Ecto neural progenitor cell (in vitro differentiated cells): ENCODE measurements around the gene SYTL3.

Experiments used
- DNase-seq: peaks from one replicate; pipeline ENCODE4 v3.0.0-alpha.2; 2018; ENCODE audit warnings: low spot score

The SYTL3 gene

GRCh38 chr6:158762787-158763433 lies 113.1 kb downstream of the SYTL3 start:
- DNase-seq: no peak

- DNase-seq: no peak
Observed at GRCh38 chr6:158763434-158764182, 113.8 kb downstream of the SYTL3 start.

- no peak for DNase-seq
Observed at GRCh38 chr6:158764183-158764849, 114.5 kb downstream of the SYTL3 start.

- no peak for DNase-seq
Observed at GRCh38 chr6:158764926-158765325, 115.1 kb downstream of the SYTL3 start.

- DNase-seq: no peak
Observed at GRCh38 chr6:158765499-158766068, 115.7 kb downstream of the SYTL3 start.

- DNase-seq: no peak
Observed at GRCh38 chr6:158766621-158767455, 117.0 kb downstream of the SYTL3 start.

GRCh38 chr6:158767709-158768108 lies 117.9 kb downstream of the SYTL3 start:
- DNase-seq: no peak

- no peak for DNase-seq
Observed at GRCh38 chr6:158768436-158768835, 118.6 kb downstream of the SYTL3 start.

- no peak for DNase-seq
Observed at GRCh38 chr6:158769234-158769770, 119.4 kb downstream of the SYTL3 start.

- no peak for DNase-seq
Observed at GRCh38 chr6:158769771-158770432, 120.0 kb downstream of the SYTL3 start.

- no peak for DNase-seq
Observed at GRCh38 chr6:158770533-158771330, 120.9 kb downstream of the SYTL3 start.

- no peak for DNase-seq
Observed at GRCh38 chr6:158771399-158772152, 121.7 kb downstream of the SYTL3 start.

- no peak for DNase-seq
Observed at GRCh38 chr6:158772172-158772571, 122.3 kb downstream of the SYTL3 start.

- no peak for DNase-seq
Observed at GRCh38 chr6:158772851-158773371, 123.1 kb downstream of the SYTL3 start.

- no peak for DNase-seq
Observed at GRCh38 chr6:158773581-158774449, 124.0 kb downstream of the SYTL3 start.

- DNase-seq: no peak
Observed at GRCh38 chr6:158774717-158775449, 125.0 kb downstream of the SYTL3 start.

GRCh38 chr6:158775832-158776231 lies 126.0 kb downstream of the SYTL3 start:
- DNase-seq: no peak
